Uterus (tissue), 2 donors: ENCODE results near the gene DERL3.

Experiments
- CTCF ChIP-seq, 4 experiments: fragments of 200-600 bp in 2 of 4; fragments of 450-650 bp in 2 of 4; sonication (generic) in 2 of 4; IDR thresholded peaks; one replicate each; pipeline ENCODE4 v1.5.1; 2016 to 2019; ENCODE audit warnings: antibody characterized with exemption in 4 of 4, mild to moderate bottlenecking in 2 of 4, moderate library complexity in 1 of 4
- POLR2A ChIP-seq, 2 donors: fragments of 450-650 bp; IDR thresholded peaks; one replicate each; pipeline ENCODE4 v1.6.1; 2016; ENCODE audit warnings: antibody characterized with exemption in 2 of 2, mild to moderate bottlenecking in 1 of 2, moderate library complexity in 1 of 2

- TF ChIP-seq CTCF (IDR thresholded peaks at IDR 0.05) (peak in 2 of 4 experiments; percentile 8 to 14), POLR2A (IDR thresholded peaks at IDR 0.05) (no peak)
These were observed 23.3 kb upstream of the DERL3 start for GRCh38 chr22:23862103-23862502.
